WERI-Rb-1 (cell line): ENCODE measurements around the gene SPOCK1.
A peak's percentile ranks its signal among the peaks of the same experiment; 100 is the strongest.

Experiments used
- DNase-seq: peaks from one replicate; pipeline ENCODE4 v3.0.0-alpha.2; 2020
- H3K27ac ChIP-seq: fragments of 250-450 bp; sonication (Bioruptor Pico); 2 replicates; pipeline ENCODE4 v1.5.1; 2020; ENCODE audit warnings: mild to moderate bottlenecking, moderate library complexity
- H3K27me3 ChIP-seq: fragments of 250-450 bp; sonication (Bioruptor Pico); 2 replicates; pipeline ENCODE4 v1.5.1; 2021; ENCODE audit warnings: mild to moderate bottlenecking, low read depth, moderate library complexity; ENCODE audit not compliant: insufficient read depth, severe bottlenecking
- H3K36me3 ChIP-seq: fragments of 250-450 bp; sonication (Bioruptor Pico); 2 replicates; pipeline ENCODE4 v1.5.1; 2020; ENCODE audit warnings: mild to moderate bottlenecking, moderate library complexity
- H3K4me3 ChIP-seq: 2 replicates; pipeline ENCODE4 v1.5.1; 2011; ENCODE audit warnings: low read depth, mild to moderate bottlenecking, control low read depth, low read length
- H3K9me3 ChIP-seq: fragments of 250-450 bp; sonication (Bioruptor Pico); 2 replicates; pipeline ENCODE4 v1.5.1; 2021; ENCODE audit warnings: mild to moderate bottlenecking, moderate library complexity; ENCODE audit not compliant: severe bottlenecking
- CTCF ChIP-seq: IDR thresholded peaks from 2 replicates; pipeline ENCODE4 v1.5.1; 2011; ENCODE audit warnings: low read depth, mild to moderate bottlenecking, control low read depth, inconsistent platforms, low read length

The SPOCK1 gene

GRCh38 chr5:137144656-137145055 is 354.5 kb downstream of the SPOCK1 start:
- Histone ChIP-seq H3K4me3 (no peak overlapping the region), H3K27ac (no peak overlapping the region), H3K27me3 (no peaks in the 10 kb centered on the region), H3K36me3 (no peaks in the 10 kb centered on the region), H3K9me3 (no peaks in the 10 kb centered on the region)
- no peak for DNase-seq
- no peak for TF ChIP-seq CTCF

- no peak for DNase-seq
- Histone ChIP-seq H3K36me3 (no peaks in the 10 kb centered on the region), H3K27me3 (no peaks in the 10 kb centered on the region), H3K9me3 (no peaks in the 10 kb centered on the region), H3K4me3 (no peak overlapping the region), H3K27ac (no peak overlapping the region)
- TF ChIP-seq CTCF = no peak
Observed at GRCh38 chr5:137142764-137143605, 356.1 kb downstream of the SPOCK1 start.

DNA sequence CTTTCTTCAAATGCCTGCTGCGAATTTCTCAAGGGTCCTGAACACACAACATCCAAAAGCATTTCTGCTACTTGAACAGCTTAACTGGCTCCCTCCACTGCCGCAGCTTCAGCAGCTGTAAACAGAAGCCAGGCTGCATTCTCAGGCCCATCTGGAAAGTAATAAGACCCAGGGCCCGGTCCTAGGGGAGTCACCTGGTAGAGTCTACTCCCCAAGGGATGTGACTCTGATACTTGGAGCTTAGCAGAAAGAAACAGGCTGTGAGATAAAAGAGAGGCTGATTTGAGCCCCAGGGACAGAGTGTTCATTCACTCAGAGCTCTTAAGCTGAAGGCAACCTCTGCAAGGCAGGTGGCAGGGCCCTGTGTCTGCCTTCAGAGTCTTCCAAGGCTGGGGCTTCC is 356.8 kb downstream of the SPOCK1 start:
- Histone ChIP-seq H3K27me3 (no peaks in the 10 kb centered on the region), H3K36me3 (no peaks in the 10 kb centered on the region), H3K4me3 (no peak overlapping the region), H3K9me3 (no peaks in the 10 kb centered on the region), H3K27ac (no peak overlapping the region)
- peak; percentile 30 for DNase-seq
- TF ChIP-seq CTCF = no peak

GRCh38 chr5:137141779-137142178 is 357.3 kb downstream of the SPOCK1 start:
- no peak overlapping the region for H3K4me3 ChIP-seq
- no peak for TF ChIP-seq CTCF
- no peaks in the 10 kb centered on the region for H3K9me3 ChIP-seq

GRCh38 chr5:137136991-137137632 is 362.0 kb downstream of the SPOCK1 start:
- no peak for TF ChIP-seq CTCF
- DNase-seq = peak; percentile 77
- Histone ChIP-seq H3K27me3 (no peaks in the 10 kb centered on the region), H3K27ac (peak overlapping the region; percentile 76), H3K36me3 (no peaks in the 10 kb centered on the region), H3K9me3 (no peaks in the 10 kb centered on the region), H3K4me3 (no peak overlapping the region)

More at GRCh38 chr5:137141779-137142178, 357.3 kb downstream of the SPOCK1 start:
- H3K27me3 ChIP-seq = no peaks in the 10 kb centered on the region
- no peak overlapping the region for H3K27ac ChIP-seq
- DNase-seq = no peak
- H3K36me3 ChIP-seq = no peaks in the 10 kb centered on the region
